ENCODE results near the gene FAM131A.

FAM131A gene, protein sequence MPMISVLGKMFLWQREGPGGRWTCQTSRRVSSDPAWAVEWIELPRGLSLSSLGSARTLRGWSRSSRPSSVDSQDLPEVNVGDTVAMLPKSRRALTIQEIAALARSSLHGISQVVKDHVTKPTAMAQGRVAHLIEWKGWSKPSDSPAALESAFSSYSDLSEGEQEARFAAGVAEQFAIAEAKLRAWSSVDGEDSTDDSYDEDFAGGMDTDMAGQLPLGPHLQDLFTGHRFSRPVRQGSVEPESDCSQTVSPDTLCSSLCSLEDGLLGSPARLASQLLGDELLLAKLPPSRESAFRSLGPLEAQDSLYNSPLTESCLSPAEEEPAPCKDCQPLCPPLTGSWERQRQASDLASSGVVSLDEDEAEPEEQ

DNA sequence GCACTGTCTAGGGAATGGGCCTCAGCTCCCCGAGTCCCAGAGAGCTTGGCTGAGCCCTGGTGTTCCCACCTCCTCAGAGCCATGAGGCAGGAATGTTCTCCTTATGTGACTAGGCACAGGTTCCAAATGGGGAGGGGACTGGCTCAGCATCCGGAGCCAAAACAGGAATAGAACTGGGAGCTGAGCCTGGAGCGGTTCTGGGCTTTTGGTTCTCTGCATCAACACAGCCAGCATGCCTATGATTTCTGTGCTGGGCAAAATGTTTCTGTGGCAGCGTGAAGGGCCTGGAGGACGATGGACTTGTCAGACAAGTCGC, at the start of gene FAM131A:
Gene FAM131A, plus strand, starts transcription at position 202 of the 316 bp plus-strand sequence. Its CDS starts 31 bp downstream, at position 233.
- DNase-seq, result no peak

DNA sequence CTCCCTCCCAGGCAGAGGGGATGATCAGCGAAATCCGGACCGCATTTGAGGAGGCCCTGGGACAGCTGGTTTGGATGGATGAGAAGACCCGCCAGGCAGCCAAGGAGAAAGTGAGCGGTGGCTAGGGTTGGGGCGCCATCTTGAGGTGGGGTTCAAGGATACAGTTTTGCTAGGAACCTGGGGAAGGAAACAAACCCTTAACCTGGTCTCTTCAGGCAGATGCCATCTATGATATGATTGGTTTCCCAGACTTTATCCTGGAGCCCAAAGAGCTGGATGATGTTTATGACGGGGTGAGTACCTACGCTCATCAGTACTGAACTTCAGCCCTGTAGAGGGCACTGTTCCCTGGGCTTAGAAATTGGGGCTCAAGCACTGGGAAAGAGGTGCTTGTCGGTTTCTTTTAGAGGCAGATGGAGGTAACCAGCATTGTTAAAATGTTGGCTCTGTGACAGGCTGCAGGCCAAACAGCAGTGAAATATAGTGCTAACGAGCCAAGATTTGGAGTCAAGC, 47.9 kb upstream of the FAM131A start:
- peak; percentile 33 for DNase-seq

DNA sequence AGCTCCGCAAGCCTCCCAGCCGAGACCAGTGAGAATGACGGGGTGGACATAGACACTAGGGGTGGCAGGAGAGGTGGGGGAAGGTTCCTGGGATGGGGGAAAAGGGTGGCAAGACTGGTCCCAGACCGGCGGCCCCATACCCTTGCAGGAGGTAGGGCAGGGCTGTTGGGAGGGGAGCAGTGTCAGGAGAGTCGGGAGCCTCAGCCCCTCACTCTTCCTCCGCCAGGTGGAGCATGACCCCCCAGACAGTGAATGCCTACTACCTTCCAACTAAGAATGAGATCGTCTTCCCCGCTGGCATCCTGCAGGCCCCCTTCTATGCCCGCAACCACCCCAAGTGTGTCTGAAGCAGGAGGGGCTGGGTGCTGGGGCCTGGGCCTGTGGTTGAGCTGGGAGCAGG, 47.1 kb upstream of the FAM131A start:
- DNase-seq, result no peak

DNA sequence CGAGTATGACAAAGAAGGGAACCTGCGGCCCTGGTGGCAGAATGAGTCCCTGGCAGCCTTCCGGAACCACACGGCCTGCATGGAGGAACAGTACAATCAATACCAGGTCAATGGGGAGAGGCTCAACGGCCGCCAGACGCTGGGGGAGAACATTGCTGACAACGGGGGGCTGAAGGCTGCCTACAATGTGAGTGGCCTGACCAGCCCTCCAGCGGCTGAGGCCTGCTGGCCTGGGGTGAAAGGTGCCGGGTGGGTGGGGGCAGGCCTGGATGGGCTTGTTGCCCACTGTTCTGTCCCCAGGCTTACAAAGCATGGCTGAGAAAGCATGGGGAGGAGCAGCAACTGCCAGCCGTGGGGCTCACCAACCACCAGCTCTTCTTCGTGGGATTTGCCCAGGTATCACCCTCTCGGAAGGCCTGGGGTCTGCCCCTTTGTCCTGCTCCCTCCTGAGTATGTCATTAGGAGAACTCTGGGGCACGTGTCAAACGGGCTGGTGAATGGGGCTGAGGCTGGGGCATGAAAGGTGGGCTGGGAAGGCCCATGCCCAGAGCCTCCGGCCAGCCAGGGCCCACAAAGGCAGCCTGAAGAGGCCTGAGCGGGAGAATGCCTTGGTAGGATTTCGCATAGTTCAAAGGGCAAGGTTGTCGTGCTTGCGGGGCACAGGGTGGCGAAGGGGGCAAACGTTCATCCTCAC, 46.2 kb upstream of the FAM131A start:
- DNase-seq, result no peak

DNA sequence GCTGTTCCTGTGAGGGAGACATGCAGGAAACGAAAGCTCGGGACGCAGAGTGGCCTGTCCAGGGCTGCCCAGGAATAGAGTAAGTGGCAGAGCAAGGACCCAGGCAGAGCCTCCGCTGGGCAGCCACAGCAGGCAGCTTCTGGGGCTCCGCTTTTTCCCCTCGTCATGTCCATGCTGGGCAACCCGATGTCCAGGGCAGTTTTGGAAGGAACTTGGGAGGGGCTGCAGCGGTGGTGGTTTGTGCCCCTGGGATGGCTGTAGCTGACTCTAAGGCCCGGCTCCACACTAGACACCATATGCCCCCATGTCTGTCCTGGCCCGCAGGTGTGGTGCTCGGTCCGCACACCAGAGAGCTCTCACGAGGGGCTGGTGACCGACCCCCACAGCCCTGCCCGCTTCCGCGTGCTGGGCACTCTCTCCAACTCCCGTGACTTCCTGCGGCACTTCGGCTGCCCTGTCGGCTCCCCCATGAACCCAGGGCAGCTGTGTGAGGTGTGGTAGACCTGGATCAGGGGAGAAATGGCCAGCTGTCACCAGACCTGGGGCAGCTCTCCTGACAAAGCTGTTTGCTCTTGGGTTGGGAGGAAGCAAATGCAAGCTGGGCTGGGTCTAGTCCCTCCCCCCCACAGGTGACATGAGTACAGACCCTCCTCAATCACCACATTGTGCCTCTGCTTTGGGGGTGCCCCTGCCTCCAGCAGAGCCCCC, 45.5 kb upstream of the FAM131A start:
- DNase-seq, result no peak

DNA sequence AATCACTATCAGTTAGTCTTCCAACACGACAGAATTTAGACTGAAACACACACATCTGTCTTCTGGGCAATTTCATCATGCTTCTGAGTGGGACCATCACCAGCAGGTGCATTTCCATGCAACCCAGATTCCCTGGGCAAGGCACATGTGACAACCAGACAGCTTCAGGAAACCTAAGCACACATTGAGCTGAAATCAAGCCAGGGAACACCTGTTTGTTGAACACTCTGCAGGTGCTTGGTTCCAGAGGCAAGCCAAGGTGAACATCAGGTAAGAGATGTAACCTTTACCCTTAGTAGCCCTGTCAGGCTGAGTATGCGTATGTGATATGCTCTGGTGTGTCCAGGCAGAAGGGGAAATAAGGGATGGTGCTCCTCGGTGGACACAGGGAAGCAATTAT, 41.6 kb upstream of the FAM131A start:
- DNase-seq, result no peak

DNA sequence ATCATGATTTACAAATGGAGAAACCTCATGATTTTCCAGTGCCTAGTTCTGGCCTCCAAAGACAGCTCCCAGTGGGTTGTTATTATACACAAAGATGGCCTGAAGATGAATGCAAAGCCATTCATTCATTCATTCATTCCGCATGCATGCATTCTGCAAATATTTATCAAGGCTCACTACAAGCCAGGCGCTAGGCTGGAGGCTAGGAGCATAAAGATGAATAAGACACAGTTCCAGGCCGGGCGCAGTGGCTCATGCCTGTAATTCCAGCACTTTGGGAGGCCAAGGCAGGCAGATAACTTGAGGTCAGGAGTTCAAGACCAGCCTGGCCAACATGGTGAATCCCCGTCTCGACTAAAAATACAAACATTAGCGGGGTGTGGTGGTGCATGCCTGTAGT, 40.8 kb upstream of the FAM131A start:
- DNase-seq, result no peak

DNA sequence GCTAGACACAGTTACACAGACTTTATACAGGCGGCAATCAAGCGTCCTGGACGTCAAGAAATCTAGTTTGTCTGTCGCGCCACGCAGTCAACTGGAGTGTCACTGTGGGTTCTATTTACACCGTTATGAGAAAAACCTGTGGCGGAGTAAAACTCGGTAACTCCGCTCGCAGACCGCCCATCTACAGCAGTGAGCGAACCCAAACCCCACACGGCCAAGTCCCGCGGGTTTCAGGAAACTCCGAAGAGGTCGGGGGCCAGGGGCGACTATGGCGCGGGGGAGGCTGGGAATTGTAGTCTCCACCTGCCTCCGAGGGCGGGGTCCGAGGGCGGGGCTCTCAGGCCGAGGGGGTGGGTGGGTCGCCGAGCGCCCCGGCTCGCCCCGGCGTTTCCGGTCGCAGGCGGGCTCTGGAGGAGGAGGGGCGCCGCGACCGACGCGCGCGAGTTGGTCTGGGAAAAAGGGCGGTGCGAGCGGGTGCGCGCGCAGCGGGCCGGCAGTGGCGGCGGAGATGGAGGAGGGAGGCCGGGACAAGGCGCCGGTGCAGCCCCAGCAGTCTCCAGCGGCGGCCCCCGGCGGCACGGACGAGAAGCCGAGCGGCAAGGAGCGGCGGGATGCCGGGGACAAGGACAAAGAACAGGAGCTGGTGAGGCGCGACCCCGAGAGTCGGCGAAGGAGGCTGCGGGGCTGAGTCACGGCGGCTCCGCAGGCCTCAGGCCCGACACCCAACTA, 38.5 kb upstream of the FAM131A start, which contains the start of gene PSMD2:
Gene PSMD2, plus strand, starts transcription at position 483 of the 729 bp plus-strand sequence. Its CDS starts 26 bp downstream, at position 509.
- peak; percentile 94 for DNase-seq

DNA sequence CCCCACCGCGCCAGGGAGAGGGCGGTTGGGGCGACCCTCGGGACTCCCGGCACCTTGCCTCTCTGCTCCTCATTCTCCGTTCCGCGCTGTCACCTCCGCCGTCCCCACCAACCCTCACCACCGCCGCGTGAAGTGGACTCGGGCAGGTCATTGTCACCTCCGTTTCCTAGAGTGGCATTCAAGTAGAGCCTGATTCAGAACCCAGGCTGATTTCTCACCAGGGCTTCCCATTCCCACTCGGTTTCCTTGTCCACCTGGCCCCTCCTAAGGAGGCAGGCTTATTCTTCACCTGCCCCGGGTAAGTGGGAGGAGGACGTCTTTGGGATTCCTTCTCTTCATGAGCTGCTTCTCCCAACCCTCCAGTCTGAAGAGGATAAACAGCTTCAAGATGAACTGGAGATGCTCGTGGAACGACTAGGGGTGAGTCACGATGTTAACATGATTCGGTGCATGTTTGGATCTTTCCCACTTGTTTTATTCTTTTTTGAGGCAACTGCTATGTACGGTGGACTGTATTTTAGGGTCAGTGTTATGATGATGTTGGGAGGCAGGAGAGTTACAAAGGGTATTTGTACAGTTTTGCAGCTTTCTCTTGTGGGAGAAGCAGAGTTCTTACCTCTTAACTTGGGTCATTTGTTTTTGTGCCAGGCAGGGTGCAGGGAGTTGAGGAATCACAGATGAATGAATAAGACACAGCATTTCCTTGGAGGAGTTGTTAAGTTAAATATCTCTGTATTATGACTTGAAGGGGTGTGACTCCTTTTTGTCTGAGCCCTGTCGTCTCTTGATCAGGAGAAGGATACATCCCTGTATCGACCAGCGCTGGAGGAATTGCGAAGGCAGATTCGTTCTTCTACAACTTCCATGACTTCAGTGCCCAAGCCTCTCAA, 37.7 kb upstream of the FAM131A start:
- no peak for DNase-seq

DNA sequence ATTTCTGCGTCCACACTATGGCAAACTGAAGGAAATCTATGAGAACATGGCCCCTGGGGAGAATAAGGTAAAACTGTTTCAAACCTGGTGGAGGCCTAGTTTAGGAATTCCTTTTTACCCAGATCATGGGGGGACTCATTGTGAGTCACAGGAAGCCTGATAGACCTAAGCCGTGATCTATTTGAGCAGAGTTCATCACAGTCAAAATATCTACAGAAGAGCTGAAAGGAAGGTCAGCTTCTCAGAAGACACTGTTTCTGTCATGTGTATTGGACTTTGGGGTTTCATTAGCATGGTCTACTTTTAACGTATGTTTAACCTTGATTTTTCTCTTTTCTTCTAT, 37.1 kb upstream of the FAM131A start:
- DNase-seq, result no peak

DNA sequence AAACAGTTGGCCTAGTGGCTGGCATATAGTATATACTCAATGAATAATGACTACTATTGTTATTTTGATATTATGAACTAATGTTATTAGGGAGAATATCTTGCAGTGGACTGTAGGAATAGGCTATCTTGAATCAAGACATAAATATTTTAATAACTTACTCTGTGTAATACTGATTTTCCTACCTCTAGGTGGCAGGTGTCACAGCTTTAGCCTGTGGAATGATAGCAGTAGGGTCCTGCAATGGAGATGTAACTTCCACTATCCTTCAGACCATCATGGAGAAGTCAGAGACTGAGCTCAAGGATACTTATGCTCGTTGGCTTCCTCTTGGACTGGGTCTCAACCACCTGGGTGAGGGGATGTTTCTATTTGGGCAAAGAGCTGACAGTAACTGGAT, 31.8 kb upstream of the FAM131A start:
- DNase-seq, result no peak

DNA sequence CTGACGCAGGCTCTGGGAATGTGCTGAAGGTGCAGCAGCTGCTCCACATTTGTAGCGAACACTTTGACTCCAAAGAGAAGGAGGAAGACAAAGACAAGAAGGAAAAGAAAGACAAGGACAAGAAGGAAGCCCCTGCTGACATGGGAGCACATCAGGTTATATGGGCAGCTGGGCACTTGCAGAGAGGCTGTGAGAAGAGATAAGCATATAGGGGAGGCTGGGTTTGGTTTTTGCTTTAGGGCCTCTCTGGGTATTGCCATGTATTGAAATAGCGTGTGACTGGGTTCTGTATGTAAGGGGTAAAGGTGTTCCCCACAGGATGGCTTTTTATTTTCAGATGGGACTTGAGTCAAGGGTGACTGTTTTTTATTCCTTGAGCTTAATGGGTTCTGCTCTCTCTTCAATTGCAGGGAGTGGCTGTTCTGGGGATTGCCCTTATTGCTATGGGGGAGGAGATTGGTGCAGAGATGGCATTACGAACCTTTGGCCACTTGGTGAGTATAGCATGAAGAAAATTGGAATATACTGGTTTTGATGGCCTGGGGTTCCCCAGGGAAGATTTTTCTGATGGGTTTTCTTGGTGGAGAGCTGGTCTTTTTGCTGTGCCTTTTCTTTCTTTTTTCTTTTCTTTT, 30.9 kb upstream of the FAM131A start:
- DNase-seq, result no peak

DNA sequence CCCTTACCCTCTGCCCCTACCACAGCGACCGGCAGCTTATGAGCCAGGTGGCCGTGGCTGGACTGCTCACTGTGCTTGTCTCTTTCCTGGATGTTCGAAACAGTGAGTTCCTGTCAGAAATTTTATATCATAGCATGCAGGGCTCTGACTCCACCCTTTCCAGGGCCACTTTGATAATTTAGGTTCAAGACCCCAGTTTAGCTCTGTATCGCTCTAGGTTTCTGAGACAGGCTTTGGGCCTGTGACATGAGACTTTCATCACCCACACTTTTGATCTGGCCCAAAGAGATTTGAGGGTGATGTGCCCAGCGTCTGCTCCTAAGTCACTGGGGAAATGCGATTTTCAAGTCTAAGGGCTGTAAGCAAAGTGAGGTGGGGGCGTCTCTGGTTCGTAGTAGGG, 29.5 kb upstream of the FAM131A start:
- no peak for DNase-seq

DNA sequence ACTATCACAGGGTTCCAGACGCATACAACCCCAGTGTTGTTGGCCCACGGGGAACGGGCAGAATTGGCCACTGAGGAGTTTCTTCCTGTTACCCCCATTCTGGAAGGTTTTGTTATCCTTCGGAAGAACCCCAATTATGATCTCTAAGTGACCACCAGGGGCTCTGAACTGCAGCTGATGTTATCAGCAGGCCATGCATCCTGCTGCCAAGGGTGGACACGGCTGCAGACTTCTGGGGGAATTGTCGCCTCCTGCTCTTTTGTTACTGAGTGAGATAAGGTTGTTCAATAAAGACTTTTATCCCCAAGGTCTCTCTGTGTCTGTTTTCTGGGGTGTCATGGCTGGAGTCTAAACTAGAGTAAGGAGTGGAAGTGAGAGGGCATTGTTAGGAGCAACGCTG, 28.7 kb upstream of the FAM131A start:
- no peak for DNase-seq

DNA sequence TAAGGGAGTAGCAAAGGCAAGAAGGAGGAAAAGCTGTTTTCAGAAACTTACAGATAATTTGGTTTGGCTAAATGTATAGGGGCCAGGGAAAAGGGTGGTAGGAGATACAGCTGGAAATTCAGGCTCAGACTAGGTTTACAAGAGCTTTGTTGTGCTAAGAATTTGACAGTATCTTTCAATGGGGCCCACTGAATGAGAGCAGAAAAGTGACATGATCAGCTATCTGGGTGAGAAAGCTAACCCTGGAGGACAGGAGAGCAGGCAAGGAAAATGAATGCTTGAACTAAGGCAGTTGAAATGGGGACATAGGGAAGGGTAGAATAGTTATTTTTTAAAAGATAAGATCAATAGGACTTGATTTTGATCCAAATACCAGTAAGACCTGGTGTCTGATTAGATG, 25.8 kb upstream of the FAM131A start:
- no peak for DNase-seq

DNA sequence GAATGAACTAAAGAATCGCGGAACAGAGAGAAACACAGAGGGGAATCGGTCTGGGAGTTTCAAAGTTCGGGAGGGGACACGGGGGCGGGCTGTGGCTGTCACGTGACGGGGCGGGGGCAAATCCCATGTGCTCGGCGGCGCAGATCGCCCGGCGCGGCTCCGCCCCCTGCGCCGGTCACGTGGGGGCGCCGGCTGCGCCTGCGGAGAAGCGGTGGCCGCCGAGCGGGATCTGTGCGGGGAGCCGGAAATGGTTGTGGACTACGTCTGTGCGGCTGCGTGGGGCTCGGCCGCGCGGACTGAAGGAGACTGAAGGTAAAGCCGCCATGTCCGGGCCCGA, 23.1 kb upstream of the FAM131A start, which contains the start of gene EIF4G1:
Gene EIF4G1, plus strand, starts transcription at position 244 of the 337 bp plus-strand sequence. CDS start 1,191 bp downstream, outside the sequence.
- peak; percentile 92 for DNase-seq

DNA sequence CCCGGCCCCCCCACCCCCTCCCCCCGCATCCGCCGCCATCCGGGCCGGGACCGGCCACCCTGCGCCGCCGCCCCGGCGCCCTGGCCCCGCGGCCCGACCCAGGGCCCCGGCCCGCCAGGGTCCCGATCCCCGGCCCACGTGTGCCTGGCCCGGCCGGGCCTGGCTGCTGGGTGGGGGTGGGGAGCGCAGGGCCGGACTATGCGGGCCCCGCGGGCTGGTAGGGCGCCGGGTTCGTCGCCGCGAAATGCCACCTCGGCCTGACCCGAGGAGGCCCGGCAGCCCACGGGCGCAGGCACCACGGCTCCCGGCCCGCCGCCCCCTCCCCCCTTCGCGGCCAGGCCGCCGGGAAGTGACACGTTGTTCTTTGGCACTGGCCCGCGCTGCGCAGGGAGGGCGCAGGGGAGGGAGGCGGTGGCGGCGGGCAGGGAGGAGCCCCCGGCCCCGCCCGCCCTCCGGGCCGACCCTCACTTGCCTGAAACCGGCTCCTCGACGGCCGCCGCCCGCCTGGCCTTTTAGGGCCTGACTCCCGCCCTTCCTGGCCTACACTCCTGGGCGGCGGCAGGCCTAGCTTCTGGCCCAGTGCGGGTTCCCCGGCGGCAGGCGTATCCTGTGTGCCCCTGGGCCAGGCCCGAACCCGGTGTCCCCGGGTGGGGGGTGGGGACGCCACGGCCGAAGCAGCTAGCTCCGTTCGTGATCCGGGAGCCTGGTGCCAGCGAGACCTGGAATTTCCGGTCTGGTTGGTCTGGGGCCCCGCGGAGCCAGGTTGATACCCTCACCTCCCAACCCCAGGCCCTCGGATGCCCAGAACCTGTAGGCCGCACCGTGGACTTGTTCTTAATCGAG, 22.5 kb upstream of the FAM131A start:
- peak; percentile 48 for DNase-seq

DNA sequence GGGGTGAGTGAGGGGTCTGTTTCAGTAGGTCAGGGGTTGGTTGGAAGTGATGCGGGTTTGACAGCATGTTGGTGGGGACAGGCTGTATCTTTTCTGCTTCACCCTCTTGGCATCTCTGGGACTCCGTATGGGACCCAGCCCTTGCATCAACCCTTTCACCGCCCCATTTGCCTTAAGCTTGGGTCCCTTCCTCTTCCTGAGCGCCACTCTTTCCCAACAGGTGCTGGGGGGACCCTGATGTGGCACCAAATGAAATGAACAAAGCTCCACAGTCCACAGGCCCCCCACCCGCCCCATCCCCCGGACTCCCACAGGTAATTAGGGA, 21.9 kb upstream of the FAM131A start:
- DNase-seq, result no peak

DNA sequence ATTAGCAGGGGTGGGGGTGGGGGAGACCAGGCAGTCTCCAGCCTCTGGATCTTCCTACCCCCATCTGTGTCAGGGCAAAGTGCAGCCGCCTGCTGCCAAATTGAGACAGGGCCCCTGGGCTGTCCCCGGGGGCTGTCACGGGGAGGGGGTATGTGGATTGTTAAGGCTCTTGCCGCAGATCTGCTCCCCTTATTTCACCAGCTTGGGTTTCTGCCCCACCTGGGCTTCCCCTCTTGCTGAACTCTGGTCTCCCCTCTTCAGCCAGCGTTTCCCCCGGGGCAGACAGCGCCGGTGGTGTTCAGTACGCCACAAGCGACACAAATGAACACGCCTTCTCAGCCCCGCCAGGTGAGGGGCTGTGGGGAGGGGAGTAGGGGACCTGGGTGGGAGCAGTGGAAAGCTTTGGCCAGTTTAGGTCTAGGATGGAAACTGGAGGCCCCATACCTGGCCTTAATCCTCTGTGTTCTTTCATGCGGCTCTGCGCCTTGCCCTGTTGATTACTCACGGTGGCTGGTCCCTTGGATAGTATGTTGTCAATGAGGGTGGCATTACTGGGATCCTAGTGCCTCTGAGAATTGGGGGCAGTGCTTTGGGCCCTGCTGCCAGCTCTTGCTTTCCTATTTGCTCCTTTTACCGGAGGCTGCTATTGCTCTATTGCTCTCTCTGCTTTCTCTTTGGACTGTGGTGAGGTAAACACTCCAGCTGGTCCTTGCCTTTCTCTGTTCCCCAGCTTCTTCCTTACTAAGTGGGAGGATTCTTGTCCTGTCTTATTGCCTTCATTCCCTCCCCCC, 21.3 kb upstream of the FAM131A start:
- no peak for DNase-seq

DNA sequence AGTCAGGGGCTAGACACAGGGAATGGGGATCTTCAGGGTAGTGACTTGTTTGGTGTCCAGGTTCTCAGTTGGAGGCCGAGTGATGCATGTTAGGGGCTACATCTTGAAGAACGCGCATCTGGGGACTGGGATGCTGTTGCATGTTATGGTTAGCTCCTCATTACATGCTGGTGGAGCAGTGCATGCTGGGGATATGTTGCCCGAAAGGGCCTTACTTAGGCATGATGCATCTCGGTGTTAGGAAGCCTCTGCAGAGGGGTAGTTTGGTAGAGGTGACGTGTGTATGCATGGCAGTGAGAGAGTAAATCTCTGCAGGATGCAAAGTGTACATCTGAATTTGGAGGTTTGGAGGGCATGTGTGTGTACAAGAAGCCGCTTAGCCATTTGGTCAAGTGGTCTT, 20.6 kb upstream of the FAM131A start:
- DNase-seq, result no peak

All from GDM1 (cell line).